Gastrocnemius medialis (tissue), 4 donors: ENCODE data around the gene CD209.

Source experiments
- CTCF ChIP-seq, 5 experiments: fragments of 450-650 bp in 3 of 5; fragments of 200-600 bp in 2 of 5; sonication (generic) in 2 of 5; IDR thresholded peaks in 4 of 5; conservative IDR thresholded peaks in 1 of 5; 1 replicate in 4 of 5; 2 replicates in 1 of 5; pipeline ENCODE4 v1.5.1; 2016 to 2019; ENCODE audit warnings: antibody characterized with exemption in 5 of 5, mild to moderate bottlenecking in 3 of 5, moderate library complexity in 3 of 5
- POLR2A ChIP-seq, 2 donors: fragments of 450-650 bp; IDR thresholded peaks; one replicate each; pipeline ENCODE4 v1.6.1; 2017; ENCODE audit warnings: antibody characterized with exemption in 2 of 2, mild to moderate bottlenecking in 2 of 2, moderate library complexity in 2 of 2

GRCh38 chr19:7775761-7776160, 28.4 kb upstream of the CD209 start:
- no peak for TF ChIP-seq CTCF (IDR thresholded peaks at IDR 0.05 in 4 of 5, conservative IDR thresholded peaks at IDR 0.05 in 1 of 5)
- no peak for TF ChIP-seq POLR2A (IDR thresholded peaks at IDR 0.05)
